ENCODE results near the gene UMODL1. TPM values are rescaled to one million over a fixed set of nuclear protein-coding genes. Genes with fewer than 3 reads are reported as not detected.

The UMODL1 gene
- total and polyA plus RNA-seq, 10 of the 15 experiments (the other 5 are each of a cell fraction or from before 2014, with no cell fraction given) = 0.01 to 0.11 (median 0.03) TPM; not detected in 5

- TF ChIP-seq E4F1 (IDR thresholded peaks at IDR 0.05; ENCODE audit: borderline replicate concordance, partially characterized antibody) (no peak), NFXL1 (IDR thresholded peaks at IDR 0.05; ENCODE audit: borderline replicate concordance) (no peak), USF2 (IDR thresholded peaks at IDR 0.05; ENCODE audit: borderline replicate concordance, low read depth, low read length) (no peak), SP1 (IDR thresholded peaks at IDR 0.05; ENCODE audit: low read depth, low read length) (peak; percentile 24), TCF12 (IDR thresholded peaks at IDR 0.05; ENCODE audit: low read depth, low read length) (no peak), ATF3 (IDR thresholded peaks at IDR 0.05; ENCODE audit: borderline replicate concordance, extremely low read depth, low read depth, low read length) (no peak), MAX (IDR thresholded peaks at IDR 0.05; ENCODE audit: low read depth, low read length) (no peak), NFYA (IDR thresholded peaks at IDR 0.05; ENCODE audit: borderline replicate concordance, low read depth, low read length) (no peak), POLR2A (IDR thresholded peaks at IDR 0.05; ENCODE audit: low read depth, low read length) (no peak), BRCA1 (IDR thresholded peaks at IDR 0.05; ENCODE audit: low read depth, low read length) (no peak), NFYB (IDR thresholded peaks at IDR 0.05; ENCODE audit: insufficient read depth, low read depth, low read length) (no peak), HDGF (IDR thresholded peaks at IDR 0.05) (no peak), ATF7 (IDR thresholded peaks at IDR 0.05; ENCODE audit: low read depth) (no peak), NRF1 (conservative IDR thresholded peaks at IDR 0.05; ENCODE audit: low read depth, low read length) (no peak), GATAD2B (conservative IDR thresholded peaks at IDR 0.05; ENCODE audit: low read depth) (no peak), HDAC6 (IDR thresholded peaks at IDR 0.05; ENCODE audit: unreplicated experiment) (no peak), SMAD5 (IDR thresholded peaks at IDR 0.05; ENCODE audit: low read depth) (no peak), REST (IDR thresholded peaks at IDR 0.05; ENCODE audit: low read depth, low read length) (no peak), NFIC (IDR thresholded peaks at IDR 0.05; ENCODE audit: low read depth, low read length) (no peak), MTA3 (IDR thresholded peaks at IDR 0.05; ENCODE audit: borderline replicate concordance, low read length) (no peak), RUNX3 (IDR thresholded peaks at IDR 0.05; ENCODE audit: low read length) (peak; percentile 36; the same call in 1 of the 2 replicates), ZBED1 (IDR thresholded peaks at IDR 0.05; ENCODE audit: borderline replicate concordance) (no peak), ZNF384 (IDR thresholded peaks at IDR 0.05; ENCODE audit: borderline replicate concordance, low read depth, low read length) (no peak), PML (IDR thresholded peaks at IDR 0.05; ENCODE audit: low read length) (no peak), TARDBP (IDR thresholded peaks at IDR 0.05; ENCODE audit: borderline replicate concordance) (no peak), RFX5 (IDR thresholded peaks at IDR 0.05; ENCODE audit: low read depth, low read length) (no peak)
Observed at GRCh38 chr21:42145569-42146272, 74.6 kb downstream of the UMODL1 start (continued).

Data from GM12878 (cell line).